T follicular helper cell (primary cell): ENCODE data around the gene GARNL3.
A peak's percentile ranks its signal among the peaks of the same experiment; 100 is the strongest.

Source experiments
- DNase-seq: peaks from one replicate; pipeline ENCODE4 v3.0.0-alpha.2; 2020; ENCODE audit warnings: low read depth
- total RNA-seq, 2 experiments: gene quantifications; one replicate each; lab custom pipeline; 2026; lab: John Stamatoyannopoulos, UW

The GARNL3 gene
- 0.96 to 2.2 reads per million in 2 experiments for total RNA-seq

- no peak for DNase-seq
Observed at GRCh38 chr9:127264462-127265219, at the start of gene GARNL3. Gene GARNL3 (plus strand): TSS chr9:127264774. CDS start chr9:127264878, 104 bp downstream.

GRCh38 chr9:127215268-127216209 lies 49.0 kb upstream of the GARNL3 start:
- no peak for DNase-seq

- DNase-seq, result no peak
Observed at GRCh38 chr9:127216210-127216887, 48.2 kb upstream of the GARNL3 start.

- no peak for DNase-seq
Observed at GRCh38 chr9:127216888-127217217, 47.7 kb upstream of the GARNL3 start.

GRCh38 chr9:127218818-127219217 lies 45.8 kb upstream of the GARNL3 start:
- DNase-seq, result no peak

- no peak for DNase-seq
Observed at GRCh38 chr9:127219520-127219919, 45.1 kb upstream of the GARNL3 start.

GRCh38 chr9:127221695-127222094 lies 42.9 kb upstream of the GARNL3 start:
- DNase-seq, result no peak

GRCh38 chr9:127222388-127223095 lies 42.0 kb upstream of the GARNL3 start:
- no peak for DNase-seq

- DNase-seq, result no peak
Observed at GRCh38 chr9:127223266-127223665, 41.3 kb upstream of the GARNL3 start.

- no peak for DNase-seq
Observed at GRCh38 chr9:127223810-127224177, 40.8 kb upstream of the GARNL3 start.

GRCh38 chr9:127224178-127224882 lies 40.2 kb upstream of the GARNL3 start:
- peak; percentile 80 for DNase-seq

GRCh38 chr9:127224883-127225739 lies 39.5 kb upstream of the GARNL3 start:
- DNase-seq, result peak; percentile 86

- DNase-seq, result no peak
Observed at GRCh38 chr9:127225801-127226625, 38.6 kb upstream of the GARNL3 start.

- DNase-seq, result no peak
Observed at GRCh38 chr9:127229691-127230417, 34.7 kb upstream of the GARNL3 start.

GRCh38 chr9:127231666-127232065 lies 32.9 kb upstream of the GARNL3 start:
- DNase-seq, result no peak

GRCh38 chr9:127232833-127233549 lies 31.6 kb upstream of the GARNL3 start:
- no peak for DNase-seq

- DNase-seq, result no peak
Observed at GRCh38 chr9:127233550-127233949, 31.0 kb upstream of the GARNL3 start.

GRCh38 chr9:127233989-127234388 lies 30.6 kb upstream of the GARNL3 start:
- no peak for DNase-seq
